ENCODE measurements around the gene PSMC5.
"Not testable (repeated sequence)": the region's sequence is repeated elsewhere in the genome, so short reads cannot be mapped to it uniquely, and the experiment has no call there.

PSMC5 gene

DNA sequence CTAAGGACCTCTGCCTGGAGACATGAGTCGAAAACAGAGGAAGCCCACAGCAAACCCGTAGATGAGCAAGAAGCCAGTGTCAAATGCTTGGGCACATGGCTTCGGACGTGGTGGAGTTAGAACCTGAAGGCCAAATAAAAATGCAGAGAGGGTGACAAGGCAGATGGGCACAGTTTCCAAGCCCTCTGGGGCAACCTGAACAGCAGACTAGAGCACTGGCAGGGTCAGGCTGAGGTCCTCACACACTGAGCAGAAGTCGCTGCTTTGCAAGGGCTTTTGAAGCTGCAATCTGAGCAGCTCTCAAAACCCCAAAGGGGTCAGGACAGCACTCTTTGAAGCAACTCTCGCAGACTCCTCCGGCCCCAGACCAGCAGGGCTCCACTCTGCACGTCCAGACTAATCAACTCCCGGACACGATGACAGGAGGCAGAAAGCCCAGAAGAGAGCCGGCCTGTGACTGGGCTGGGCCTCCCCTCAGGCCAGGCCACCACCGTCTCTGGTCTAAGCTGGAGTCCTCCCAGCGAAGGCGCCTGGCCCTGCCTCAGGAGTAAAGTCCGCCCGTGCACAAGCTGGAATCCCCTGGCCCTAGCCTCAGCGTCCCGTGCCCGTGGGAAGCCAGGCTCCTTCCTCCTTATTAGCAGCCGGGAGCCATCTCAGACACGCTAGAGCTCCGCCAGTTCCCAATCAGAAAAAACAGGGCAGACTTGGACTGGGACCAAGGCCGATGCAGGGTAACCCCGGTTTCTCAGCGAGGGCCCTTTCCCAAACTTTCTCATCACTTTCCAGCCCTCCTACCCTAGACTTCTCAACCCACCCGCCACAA lies 14.3 kb downstream of the PSMC5 start:
- DNase-seq, result peak; percentile 33

DNA sequence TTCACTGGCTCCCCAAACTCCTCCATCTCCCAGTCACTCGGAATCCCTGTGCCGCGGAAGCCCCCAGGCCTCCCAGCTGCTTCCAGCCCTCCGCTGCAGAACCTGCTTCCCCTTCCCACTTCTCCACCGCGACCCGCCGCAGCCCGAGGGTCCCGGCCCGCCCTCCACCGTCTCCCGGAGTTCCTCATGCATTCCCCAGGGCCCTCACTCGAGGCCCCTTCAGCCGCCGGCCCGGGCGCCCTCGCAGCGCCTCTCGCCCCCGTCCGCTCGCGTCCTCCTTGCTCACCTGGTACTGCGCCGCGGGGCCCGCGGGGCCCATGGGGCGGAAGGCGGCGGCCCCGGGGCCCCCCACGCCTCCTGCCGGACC lies 14.9 kb downstream of the PSMC5 start:
- peak; percentile 64 for DNase-seq

DNA sequence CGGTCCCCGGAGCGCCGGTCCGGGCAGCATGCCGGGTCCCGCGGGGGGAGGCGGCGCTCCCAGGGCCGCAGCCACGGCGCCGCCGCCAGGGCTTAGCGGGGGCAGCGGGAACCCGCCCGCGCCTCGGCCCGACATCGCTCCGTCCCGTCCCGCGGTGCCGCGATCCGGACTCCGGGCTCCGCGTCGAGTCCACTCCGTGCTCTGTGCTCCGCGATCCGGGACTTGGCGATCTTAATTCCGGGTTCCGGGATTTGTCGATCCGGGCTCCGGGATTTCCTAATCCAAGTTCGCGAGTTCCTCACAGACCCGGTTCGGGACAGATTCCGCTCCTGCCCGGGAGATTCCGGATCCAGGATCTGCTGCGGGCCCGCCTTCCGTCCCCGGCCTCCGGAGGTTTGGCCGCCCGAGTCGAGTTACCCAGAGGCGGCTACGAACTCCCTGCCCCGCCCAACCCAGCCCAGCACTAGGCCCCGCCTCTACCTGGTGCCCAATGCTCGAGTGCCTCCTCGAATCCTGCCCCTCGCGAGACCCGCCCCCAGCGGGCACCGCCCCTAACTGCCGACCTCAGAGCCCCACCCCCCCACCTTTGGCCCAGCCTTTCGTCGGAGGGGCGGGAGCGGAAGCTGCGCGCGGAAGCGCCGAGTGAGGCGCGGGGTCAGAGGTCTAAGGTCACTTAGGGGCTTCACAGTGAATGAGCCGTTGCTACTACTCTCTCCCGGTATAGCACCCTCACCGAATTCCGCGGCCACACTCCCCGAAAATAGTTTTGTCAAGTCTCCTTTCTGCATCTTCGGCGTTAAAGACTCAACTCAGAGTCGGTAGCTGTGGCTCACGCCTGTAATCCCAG lies 15.5 kb downstream of the PSMC5 start, which contains the start of gene SMARCD2:
TSS of gene SMARCD2 (minus strand) at position 146 of the 847 bp plus-strand sequence. CDS start at position 135, 11 bp downstream.
- DNase-seq, result peak; percentile 98

DNA sequence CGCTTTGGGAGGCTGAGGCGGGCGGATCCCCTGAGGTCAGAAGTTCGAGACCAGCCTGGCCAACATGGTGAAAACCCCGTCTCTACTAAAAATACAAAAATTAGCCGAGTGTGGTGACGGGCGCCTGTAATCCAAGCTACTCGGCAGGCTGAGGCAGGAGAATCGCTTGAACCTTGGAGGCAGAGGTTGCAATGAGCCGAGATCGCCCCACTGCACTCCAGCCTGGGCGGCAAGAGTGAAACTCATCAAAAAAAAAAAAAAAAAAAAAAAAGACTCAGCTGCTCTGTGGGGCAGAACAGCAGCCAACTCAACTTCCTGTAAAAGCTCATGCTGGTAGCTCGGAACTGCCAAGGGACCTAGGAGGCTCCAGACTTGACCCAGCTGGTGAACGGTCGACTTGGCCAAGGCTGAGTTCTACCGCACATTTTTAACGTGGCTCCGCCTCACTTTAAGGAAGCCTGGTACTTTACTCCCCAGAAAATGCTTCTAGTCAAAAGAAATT lies 16.2 kb downstream of the PSMC5 start:
- DNase-seq, result peak; percentile 27

DNA sequence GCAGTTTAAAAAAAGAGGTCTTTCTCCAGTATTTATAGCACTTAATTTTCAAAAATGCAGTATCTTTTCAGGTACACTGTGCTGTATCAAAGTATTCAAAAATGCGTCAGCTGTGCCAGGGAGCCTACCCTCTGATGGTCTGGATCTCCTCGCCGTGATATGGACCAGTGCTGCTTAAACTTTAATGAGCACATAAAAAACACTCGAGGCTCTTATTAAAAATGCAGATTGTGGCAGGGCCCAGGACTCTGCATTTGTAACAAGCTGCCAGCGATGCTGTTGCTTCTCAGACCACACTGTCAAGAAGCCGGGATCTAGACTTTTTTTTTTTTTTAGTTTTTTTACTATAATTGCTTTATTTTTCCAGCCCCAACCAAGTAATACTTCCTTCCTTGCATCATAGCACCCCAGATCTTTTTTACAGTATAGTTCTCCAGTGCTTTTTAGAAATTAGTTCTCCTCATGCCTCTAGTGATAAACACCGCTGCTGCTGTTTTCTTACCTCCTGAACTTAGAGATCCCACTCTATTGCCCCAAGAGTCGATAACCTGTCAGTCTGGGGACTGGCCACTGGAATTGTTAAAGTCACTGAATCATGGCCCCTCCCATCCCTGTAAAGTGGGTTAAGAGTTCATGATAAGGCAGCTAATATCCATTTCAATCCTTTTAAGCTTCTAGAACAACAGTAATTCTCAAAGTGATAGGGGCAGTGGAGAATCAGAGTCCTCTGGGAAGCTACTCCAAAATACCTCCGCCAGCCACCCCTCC lies 16.9 kb downstream of the PSMC5 start:
- no peak for DNase-seq

DNA sequence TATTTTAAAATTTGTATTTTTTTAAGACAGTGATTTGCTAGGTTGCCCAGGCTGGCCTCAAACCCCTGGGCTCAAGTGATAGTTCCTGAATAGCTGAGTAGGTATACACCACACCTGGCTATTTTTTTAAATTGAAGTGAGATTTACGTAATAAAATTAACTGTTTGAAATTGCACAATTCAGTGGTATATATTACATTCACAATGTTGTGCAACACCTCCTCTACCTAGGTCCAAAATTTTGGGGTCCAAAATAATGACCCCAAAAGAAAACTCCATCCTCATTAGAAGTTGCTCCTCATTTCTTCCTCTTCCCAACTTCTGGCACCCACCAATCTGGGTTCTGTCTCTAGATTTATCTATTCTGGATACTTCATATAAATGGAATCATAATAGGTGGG lies 18.3 kb downstream of the PSMC5 start:
- no peak for DNase-seq

DNA sequence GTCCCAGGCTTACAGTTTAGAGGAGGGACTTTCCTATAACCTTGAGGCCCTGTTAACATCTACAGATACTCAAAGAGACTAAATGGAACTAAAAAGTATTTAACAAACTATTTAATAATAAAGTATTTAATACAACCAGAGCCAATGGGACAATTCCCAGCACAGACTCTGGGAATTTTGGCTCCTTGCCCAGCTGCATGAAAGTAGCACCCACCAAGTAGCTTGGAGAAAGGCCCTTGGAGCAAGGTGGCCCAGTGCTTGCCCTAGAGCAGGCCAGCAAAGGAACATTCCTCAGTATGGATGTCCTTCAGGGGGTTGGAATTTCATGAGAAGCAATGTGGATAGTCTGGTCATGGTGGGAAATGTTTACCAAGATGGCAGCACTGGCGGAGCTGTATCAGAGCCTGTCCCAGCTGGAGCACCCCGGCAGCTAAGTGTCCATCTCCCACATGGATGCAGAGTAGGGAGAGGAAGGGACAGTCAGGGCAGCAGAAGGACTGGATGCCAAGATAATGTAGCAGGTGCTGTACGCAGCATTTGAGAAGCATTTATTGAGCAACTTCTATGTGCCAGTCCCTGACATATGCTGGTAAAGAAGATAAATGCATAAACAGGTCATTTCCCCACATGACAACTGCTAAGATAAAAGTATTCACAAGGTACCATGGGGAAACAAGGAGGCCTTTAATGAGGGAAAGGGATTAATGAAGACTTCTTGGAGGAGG lies 20.5 kb downstream of the PSMC5 start:
- no peak for DNase-seq

DNA sequence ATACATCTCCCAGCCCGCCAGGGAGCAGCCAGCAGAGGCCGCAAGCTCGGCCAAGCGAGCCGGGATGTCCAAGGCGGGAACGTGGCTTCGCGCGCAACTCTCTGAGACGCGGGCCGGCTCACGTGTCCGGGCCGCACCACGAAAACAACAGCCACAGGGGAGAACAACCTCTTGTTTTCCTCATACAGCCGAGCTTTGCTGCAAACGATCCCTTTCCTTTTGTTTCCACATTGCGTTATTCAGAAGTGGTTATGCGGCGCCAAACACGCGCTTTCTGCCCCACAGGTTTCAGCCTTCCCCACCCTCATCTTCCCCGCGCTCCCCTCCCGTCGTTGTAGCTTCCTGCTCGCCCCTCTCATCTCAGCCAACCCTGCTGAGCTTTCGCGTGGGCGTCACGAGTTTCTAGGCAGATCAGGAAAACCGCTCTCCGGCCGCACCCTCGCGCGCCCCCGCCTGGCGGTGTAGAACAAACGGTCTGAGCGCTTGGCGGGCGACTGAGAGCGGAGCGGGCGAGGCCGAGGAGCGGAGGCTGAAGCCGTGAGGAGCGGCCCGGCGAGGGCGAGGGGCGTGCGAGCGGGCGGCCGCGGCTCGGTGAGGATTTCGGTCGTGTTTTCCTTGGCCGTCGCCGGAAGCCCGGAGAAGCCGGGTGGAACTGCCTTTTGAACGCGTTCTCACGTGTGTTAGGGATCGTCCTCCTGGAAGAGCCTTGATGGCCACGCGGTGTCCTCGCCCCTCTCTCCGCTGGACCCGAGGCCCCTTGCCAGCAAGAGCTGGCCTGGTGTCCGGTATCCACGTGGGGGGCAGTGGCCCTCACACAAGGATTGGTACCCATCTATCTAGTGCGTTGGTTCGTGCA lies 21.8 kb downstream of the PSMC5 start:
- no peak for DNase-seq

DNA sequence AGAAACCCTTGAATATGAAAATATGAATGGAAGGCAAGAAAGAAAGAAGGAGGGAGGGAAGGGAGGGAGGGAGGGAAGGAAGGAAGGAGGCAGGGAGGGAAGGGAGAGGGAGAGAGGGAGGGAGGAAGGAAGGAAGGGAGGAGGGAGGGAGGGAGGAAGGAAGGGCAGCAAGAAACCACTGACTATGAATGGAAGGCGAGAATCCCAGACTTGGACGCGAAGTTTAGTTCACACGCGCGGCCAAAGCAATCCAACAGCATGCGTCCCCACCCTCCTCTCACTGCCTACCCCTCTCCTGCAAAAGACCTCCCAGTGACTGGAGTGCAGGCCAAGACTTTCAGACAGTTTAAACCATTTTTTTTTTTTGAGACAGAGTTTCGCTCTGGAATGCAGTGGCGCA lies 23.2 kb downstream of the PSMC5 start:
- no peak for DNase-seq

DNA sequence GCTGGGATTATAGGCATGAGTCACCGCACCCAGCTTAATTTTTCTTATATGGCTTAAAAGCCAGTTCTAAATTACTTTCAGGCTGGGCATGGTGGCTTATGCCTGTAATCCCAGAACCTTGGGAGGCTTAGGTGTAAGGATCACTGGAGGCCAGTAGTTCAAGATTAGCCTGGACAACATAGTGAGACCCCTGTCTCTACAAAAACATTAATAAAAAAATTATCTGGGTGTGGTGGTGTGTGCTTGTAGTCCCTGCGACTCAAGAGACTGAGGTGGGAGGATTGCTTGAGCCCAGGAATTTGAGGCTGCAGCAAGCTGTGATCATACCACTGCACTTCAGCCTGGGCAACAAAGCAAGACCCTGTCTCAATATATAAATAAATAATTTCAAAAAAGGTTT lies 26.0 kb downstream of the PSMC5 start:
- DNase-seq, result no peak

DNA sequence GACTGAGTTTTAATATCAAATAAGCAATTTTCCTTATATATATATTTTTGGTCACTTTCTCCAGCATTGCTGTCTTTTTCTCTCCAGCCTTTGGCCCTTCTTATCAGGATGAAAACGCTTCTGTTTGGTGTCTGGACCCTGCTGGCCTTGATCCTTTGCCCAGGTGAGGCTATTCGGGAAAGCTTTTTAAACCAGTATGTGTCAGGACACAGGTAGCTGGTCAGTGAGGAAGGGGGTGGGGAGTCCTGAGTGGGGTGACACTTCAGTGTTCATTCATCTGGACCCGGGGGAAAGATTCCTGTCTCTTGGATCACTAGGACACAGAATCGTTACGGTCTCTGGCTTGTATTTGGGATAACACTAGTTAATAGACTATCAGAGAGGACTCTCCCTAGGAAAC lies 27.5 kb downstream of the PSMC5 start:
- no peak for DNase-seq

DNA sequence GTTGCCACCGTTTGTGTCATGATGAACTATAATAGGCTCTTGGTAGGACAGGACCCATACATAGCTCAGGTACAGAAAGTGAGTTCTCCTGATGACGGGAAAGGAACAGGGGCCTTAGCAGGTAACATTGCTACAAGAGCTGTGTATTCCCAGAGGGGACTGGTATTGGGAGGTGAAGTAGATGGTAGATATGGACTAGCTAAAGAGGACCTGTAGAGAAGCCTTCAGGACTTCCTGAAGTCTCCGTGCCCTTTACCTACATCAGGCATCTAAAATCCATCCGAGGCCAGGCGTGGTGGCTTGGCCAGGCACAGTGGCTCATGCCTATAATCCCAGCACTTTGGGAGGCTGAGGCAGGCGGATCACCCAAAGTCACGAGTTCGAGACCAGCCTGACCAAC lies 28.0 kb downstream of the PSMC5 start:
- no peak for DNase-seq

DNA sequence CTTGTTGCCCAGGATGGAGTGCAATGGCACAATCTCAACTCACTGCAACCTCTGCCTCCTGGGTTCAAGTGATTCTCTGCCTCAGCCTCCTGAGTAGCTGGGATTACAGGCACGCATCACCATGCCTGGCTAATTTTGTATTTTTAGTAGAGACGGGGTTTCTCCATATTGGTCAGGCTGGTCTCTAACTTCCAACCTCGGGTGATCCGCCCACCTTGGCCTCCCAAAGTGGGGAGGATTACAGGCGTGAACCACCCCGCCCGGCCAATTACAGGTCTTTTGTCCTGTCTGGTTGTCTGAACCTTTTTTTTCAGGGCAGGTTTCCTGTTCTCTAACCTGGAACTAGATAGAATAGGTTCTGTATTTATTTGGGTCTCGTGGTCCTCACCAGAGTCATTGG lies 29.2 kb downstream of the PSMC5 start:
- not testable (repeated sequence) for DNase-seq

DNA sequence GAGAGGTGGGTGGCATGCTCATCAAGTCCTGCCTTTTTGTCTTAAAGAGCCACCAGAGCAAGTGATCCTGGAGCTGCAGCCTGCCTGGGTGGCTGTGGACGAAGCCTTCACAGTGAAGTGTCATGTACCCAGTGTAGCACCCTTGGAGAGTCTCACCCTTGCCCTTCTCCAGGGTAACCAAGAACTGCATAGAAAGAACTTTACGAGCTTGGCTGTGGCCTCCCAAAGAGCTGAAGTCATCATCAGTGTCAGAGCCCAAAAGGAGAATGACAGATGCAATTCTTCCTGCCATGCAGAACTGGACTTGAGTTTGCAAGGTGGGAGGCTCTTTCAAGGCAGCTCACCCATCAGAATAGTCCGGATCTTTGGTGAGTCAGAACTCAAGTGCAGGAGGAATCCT lies 32.0 kb downstream of the PSMC5 start:
- DNase-seq, result no peak

DNA sequence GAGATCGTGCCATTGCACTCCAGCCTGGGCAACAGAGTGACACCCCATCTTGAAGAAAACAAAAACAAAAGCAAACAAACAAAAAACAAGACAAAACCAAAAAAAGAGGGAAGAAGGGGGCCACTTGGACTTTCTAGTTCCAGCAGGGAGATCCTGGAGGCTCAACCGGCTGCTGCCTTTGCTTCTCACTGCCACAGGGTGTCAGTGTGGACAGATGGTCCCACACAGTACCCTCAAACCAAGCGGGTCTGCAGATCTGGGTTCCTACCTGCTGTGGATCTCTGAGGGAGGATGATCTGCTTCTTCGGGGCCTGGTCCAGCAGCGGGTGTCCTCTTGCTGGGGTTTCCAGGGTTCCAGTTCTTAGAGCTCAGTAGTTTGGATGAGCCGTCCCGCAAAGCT lies 39.4 kb downstream of the PSMC5 start:
- not testable (repeated sequence) for DNase-seq

DNA sequence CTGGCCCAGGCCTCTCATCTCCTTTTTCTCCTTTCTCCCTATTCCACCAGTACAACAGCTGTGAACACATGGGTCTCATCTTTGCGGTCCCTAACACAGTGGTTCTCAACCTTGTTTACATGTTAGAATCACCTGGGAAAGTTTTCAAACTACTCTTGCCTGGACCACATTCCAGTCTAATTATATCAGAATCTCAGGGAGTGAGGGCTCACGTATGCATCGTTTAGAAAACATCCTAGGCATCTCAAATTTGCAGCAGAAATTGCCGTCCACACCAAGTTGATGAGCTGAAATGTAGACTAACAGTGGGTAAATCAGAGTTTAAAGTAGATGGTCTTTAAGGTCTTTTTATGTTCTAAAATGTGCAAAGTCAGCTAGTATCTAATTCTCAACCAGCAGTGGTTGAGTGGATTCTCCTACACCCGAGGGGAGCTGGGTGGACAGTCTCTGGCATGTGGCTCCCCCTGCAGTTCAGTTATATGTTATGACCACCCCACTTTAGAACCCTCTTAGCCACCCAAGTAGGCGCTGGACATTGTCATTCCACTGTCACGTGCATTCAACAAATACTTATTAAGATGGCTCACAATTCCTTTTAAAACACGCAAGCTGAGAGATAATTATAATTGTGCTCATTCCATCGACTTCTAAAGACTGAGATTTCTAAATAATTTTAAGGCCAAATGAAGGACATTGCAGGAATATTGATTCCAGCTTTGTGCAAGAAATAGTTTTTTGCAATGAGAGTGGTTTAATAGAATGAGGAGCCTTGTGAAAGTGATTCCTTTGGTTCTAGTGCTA lies 42.5 kb downstream of the PSMC5 start:
- not testable (repeated sequence) for DNase-seq

DNA sequence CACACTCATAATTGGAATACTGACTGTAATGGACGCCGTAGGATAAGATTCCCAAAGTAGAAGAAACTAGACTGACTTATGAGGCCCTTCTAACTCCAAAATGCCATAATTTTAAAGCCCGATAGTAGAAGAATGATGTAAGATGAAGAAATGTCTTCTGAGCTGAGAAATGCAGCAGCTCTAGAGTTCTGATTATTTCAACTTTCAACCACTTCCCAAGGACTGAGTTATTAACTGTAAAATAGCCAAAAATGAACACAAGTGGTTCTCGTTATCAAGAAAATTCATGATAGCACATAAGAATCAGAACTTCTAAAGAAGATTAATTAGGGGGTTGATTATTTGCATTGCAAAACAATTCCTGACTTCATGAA lies 43.0 kb downstream of the PSMC5 start:
- DNase-seq, result not testable (repeated sequence)

DNA sequence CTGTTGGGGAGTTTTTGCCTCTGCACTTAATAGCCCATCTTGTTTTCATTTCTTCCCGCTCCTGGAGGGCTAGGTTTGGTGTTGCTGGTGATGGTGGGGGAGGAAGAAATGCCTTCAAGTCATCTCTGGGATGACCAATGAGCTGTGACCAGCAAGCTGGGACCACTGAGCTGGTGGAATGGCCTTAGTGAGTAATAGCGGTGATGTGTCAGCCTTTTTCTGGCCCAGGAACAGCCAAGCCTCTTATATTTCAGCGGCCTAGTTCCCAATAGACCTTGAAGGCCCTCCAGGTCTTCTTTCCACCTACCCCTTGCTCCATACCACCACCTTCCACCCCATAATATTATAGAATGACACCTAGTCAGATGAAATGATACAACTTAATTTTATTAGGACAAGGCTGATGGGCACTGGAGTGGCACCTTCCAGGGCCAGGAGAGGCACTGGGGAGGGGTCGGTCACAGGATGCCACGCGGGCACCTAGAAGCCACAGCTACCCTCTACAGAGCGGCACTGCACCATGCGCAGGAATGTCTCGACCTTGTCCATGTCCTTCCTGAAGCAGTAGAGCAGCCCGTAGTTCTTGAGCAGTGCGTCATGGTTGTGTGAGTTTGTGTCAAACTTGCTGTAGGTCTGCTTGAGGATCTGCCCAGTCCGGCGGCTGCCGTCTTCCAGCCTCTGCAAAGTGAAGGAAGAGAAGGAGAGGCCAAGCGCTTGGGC lies 44.6 kb downstream of the PSMC5 start:
- DNase-seq, result not testable (repeated sequence)

DNA sequence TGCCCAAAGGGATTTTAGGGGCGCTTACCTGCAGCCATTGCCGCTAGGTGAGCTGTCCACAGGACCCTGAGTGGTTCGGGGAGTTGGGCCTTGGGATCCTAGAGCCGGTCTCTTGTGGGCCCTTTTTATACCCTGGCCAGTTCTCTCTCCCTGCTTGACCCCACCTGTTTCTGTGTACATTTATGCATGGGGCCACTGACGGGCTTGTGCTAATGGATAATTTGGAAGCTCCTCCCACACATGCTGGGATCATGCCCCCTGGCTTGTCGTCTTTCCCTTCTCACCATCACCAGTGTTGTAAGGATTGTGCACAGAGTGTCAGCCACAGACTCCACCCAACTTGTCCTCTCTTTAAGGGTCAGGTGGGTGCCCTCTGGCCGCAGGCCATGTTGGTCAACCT lies 46.3 kb downstream of the PSMC5 start, which contains the start of gene CSH2:
TSS of gene CSH2 (minus strand) at position 101 of the 400 bp plus-strand sequence. CDS start at position 38, 63 bp downstream.
- DNase-seq, result not testable (repeated sequence)
